ENCODE measurements around the gene BRPF3.

Gene BRPF3

DNA sequence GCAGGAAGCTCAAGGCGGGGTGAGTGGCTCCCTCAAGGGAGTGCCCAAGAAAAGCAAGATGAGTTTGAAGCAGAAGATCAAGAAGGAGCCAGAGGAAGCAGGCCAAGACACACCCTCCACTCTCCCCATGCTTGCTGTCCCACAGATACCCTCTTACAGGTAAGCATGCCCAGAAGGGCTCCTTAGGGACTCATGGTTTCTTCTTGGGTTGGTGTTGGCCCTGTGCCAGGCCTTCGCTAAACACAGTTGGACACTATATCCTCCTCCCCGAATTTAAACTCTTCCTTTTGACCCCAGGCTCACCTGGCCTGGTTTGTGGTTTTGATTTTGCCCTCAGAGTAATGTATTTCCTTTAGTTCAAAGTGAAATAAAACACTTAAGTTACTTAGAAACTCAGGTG is 5.1 kb downstream of the BRPF3 start:
- TF ChIP-seq, protein P1, sequence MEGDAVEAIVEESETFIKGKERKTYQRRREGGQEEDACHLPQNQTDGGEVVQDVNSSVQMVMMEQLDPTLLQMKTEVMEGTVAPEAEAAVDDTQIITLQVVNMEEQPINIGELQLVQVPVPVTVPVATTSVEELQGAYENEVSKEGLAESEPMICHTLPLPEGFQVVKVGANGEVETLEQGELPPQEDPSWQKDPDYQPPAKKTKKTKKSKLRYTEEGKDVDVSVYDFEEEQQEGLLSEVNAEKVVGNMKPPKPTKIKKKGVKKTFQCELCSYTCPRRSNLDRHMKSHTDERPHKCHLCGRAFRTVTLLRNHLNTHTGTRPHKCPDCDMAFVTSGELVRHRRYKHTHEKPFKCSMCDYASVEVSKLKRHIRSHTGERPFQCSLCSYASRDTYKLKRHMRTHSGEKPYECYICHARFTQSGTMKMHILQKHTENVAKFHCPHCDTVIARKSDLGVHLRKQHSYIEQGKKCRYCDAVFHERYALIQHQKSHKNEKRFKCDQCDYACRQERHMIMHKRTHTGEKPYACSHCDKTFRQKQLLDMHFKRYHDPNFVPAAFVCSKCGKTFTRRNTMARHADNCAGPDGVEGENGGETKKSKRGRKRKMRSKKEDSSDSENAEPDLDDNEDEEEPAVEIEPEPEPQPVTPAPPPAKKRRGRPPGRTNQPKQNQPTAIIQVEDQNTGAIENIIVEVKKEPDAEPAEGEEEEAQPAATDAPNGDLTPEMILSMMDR (IDR thresholded peaks at IDR 0.05; ENCODE audit: low read depth, low read length, missing control alignments): no peak
- DNase-seq: no peak
- H3K27me3 ChIP-seq (replicated peaks): no peaks in the 10 kb centered on the region
- no peak overlapping the region for H3K27ac ChIP-seq
- in situ Hi-C loops (cut with HindIII; ENCODE audit: low pct_ligation_motif_present, low sequenced_read_pairs): no loop called here
- no peak overlapping the region for H3K4me3 ChIP-seq (ENCODE audit: low read depth, low read length)
- peaks cover 41% of the 10 kb centered on the region for H3K36me3 ChIP-seq (replicated peaks)

DNA sequence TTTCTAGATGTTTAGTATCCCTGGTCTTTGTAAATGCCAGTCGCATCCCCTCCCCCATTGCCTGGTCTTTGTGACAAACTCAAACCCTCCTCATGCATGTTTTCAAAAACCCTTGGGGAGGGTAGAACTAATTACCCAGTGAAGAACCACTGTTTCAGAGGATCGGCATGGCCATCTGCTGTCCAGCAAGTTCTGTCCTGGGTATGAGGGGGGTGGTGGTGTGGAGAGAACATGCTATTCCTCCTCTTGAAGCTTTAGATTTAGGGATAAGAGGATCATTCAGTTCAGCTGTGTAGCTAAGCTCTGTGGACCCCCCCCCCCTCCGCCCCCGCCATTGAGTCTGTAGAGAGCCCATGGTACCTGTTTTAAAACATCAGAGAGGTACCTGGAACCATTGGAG is 5.6 kb downstream of the BRPF3 start:
- TF ChIP-seq, protein P1 (IDR thresholded peaks at IDR 0.05; ENCODE audit: low read depth, low read length, missing control alignments): no peak
- H3K4me3 ChIP-seq (ENCODE audit: low read depth, low read length): no peak overlapping the region
- DNase-seq: no peak
- peaks cover 42% of the 10 kb centered on the region for H3K36me3 ChIP-seq (replicated peaks)
- in situ Hi-C loops (cut with HindIII; ENCODE audit: low pct_ligation_motif_present, low sequenced_read_pairs): no loop called here
- no peaks in the 10 kb centered on the region for H3K27me3 ChIP-seq (replicated peaks)
- H3K27ac ChIP-seq: no peak overlapping the region

DNA sequence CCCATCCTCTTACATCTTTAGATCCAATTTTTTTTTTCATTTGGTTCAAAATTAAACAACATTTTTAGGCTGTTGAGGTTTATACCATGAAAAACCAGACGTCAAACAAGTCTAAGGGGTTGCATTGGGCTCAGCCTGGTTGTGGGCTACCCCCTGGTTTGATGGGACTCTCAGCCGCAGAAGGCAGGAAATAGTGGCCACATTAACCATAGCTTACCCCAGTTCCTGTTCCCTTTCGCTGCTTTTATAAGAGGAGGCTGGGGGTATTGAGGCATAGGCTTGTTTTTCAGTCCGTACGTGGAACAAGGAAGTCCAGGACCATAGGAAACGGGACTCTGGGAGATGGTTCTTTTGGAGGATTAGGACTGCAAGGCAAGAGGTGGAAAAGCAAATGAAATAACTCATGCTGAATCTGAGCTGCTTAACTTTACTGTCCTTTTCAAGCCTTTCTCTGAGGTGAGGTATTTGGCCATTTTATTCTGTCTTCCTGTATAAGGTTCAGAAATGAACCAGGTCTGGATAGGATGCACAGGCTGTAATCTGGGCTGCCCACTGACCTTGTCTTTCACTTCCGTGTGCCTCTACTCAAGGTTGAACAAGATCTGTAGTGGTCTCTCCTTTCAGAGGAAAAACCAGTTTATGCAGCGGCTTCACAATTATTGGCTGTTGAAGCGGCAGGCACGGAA is 7.7 kb downstream of the BRPF3 start:
- no peak overlapping the region for H3K27ac ChIP-seq
- H3K36me3 ChIP-seq (replicated peaks): peaks cover 61% of the 10 kb centered on the region
- TF ChIP-seq, protein P1 (IDR thresholded peaks at IDR 0.05; ENCODE audit: low read depth, low read length, missing control alignments): no peak
- in situ Hi-C loops (cut with HindIII; ENCODE audit: low pct_ligation_motif_present, low sequenced_read_pairs): no loop called here
- DNase-seq: no peak
- H3K27me3 ChIP-seq (replicated peaks): no peaks in the 10 kb centered on the region
- no peak overlapping the region for H3K4me3 ChIP-seq (ENCODE audit: low read depth, low read length)

DNA sequence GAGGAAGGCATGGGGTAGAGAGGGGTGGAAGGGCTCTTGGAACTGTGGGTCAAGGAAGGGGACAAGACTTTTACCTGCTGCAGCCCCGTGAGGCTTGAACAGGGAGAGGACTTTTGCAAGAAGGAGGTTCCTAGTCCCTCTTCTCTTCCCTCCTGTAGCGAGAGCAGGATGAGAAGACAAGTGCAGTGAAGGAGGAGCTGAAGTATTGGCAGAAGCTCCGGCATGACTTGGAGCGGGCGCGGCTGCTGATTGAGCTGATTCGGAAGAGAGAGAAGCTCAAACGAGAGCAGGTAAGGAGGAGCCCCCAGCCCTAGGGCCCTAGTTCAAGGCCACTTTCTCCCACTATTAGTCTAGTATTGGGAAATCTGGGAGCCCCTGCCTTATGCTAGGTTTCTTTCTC is 10.6 kb downstream of the BRPF3 start:
- DNase-seq: no peak
- H3K36me3 ChIP-seq (replicated peaks): peaks cover 72% of the 10 kb centered on the region
- TF ChIP-seq, protein P1 (IDR thresholded peaks at IDR 0.05; ENCODE audit: low read depth, low read length, missing control alignments): no peak
- in situ Hi-C loops (cut with HindIII; ENCODE audit: low pct_ligation_motif_present, low sequenced_read_pairs): no loop called here
- H3K27me3 ChIP-seq (replicated peaks): no peaks in the 10 kb centered on the region
- no peak overlapping the region for H3K4me3 ChIP-seq (ENCODE audit: low read depth, low read length)
- no peak overlapping the region for H3K27ac ChIP-seq

DNA sequence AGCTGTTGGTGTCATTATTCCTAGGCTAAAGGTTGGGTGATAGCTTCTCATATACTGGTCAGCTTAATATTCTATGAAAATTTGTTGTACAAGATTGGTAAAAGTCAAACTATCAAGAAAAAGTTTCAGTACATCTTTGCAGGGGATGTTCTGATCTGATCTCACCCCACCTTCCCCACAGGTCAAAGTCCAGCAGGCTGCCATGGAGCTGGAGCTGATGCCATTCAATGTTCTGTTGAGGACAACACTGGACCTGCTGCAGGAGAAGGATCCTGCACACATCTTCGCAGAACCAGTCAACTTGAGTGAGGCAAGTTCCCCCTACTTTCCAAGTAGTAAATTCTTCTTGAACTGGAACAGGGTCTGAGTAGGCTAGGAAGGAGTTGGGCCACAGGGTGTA is 13.1 kb downstream of the BRPF3 start:
- in situ Hi-C loops (cut with HindIII; ENCODE audit: low pct_ligation_motif_present, low sequenced_read_pairs): no loop called here
- TF ChIP-seq, protein P1 (IDR thresholded peaks at IDR 0.05; ENCODE audit: low read depth, low read length, missing control alignments): no peak
- Histone ChIP-seq H3K27me3 (replicated peaks) (no peaks in the 10 kb centered on the region), H3K36me3 (replicated peaks) (peaks cover 73% of the 10 kb centered on the region), H3K4me3 (ENCODE audit: low read depth, low read length) (no peak overlapping the region), H3K27ac (no peak overlapping the region)
- DNase-seq: no peak

DNA sequence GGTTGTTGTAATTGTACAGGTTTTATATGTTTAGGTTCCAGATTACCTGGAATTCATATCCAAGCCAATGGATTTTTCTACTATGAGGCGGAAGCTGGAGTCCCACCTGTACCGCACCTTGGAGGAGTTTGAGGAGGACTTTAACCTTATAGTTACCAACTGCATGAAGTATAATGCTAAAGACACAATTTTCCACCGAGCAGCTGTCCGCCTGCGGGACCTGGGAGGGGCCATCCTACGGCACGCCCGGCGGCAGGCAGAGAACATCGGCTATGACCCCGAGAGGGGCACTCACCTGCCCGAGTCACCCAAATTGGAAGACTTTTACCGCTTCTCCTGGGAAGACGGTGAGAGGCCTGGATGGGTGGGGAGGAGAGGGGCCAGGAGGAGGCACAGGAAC is 13.6 kb downstream of the BRPF3 start:
- H3K4me3 ChIP-seq (ENCODE audit: low read depth, low read length): no peak overlapping the region
- no peaks in the 10 kb centered on the region for H3K27me3 ChIP-seq (replicated peaks)
- H3K36me3 ChIP-seq (replicated peaks): peaks cover 71% of the 10 kb centered on the region
- DNase-seq: no peak
- no peak overlapping the region for H3K27ac ChIP-seq
- in situ Hi-C loops (cut with HindIII; ENCODE audit: low pct_ligation_motif_present, low sequenced_read_pairs): no loop called here
- TF ChIP-seq, protein P1 (IDR thresholded peaks at IDR 0.05; ENCODE audit: low read depth, low read length, missing control alignments): no peak
